ENCODE data around the gene NCAM2.

NCAM2 gene

DNA sequence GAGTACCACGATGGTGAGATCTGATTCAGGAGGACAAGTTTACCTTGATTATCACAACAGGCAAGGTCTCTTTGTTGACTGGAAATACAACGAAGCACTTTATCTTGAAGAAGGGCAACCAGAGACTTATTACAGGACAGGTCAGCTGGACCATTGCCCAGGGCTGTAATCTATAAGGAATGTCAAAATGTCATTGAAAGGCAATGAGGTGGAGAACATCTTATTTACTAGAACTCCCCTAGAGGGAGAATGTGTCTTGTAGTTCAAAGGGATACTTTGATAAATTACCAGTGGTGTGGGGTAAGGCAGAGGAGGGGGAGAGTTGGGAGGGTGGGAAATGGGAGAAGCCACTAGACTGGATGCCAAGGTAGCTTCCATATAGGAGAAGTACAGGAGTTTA, 212.3 kb downstream of the NCAM2 start:
- Histone ChIP-seq H3K27me3 (ENCODE audit: control insufficient read depth, insufficient read depth, low read length) (no peaks in the 10 kb centered on the region), H2AFZ (no peak overlapping the region), H3K4me2 (ENCODE audit: low read length) (no peak overlapping the region), H3K4me3 (ENCODE audit: low read depth, low read length) (no peak overlapping the region), H3K4me1 (no peaks in the 10 kb centered on the region), H3K9ac (no peak overlapping the region), H3K79me2 (no peaks in the 10 kb centered on the region), H3K36me3 (ENCODE audit: control insufficient read depth, insufficient read depth, low read length) (no peaks in the 10 kb centered on the region), H3K27ac (no peak overlapping the region), H3K9me3 (ENCODE audit: control insufficient read depth, low read length) (no peaks in the 10 kb centered on the region)
- TF ChIP-seq, protein P1, sequence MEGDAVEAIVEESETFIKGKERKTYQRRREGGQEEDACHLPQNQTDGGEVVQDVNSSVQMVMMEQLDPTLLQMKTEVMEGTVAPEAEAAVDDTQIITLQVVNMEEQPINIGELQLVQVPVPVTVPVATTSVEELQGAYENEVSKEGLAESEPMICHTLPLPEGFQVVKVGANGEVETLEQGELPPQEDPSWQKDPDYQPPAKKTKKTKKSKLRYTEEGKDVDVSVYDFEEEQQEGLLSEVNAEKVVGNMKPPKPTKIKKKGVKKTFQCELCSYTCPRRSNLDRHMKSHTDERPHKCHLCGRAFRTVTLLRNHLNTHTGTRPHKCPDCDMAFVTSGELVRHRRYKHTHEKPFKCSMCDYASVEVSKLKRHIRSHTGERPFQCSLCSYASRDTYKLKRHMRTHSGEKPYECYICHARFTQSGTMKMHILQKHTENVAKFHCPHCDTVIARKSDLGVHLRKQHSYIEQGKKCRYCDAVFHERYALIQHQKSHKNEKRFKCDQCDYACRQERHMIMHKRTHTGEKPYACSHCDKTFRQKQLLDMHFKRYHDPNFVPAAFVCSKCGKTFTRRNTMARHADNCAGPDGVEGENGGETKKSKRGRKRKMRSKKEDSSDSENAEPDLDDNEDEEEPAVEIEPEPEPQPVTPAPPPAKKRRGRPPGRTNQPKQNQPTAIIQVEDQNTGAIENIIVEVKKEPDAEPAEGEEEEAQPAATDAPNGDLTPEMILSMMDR (IDR thresholded peaks at IDR 0.05) = no peak

DNA sequence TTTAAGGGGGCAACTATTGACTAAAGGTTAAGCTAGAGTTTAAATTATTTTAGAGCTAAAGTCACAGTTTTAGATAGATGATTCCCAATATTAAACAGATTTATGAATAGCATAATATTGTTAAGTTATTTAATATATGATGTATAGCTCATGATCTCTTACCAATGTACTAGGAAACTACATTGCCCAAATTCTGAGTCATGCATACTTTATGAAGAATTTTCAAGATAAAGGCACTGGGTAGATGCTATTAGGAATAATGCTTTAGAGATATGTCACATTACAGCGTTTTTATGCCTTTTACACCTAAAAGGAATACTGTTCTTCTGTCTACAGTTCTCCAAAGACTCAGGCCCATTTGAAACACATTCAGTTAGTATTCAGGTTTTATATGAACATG, 215.1 kb downstream of the NCAM2 start:
- no peak overlapping the region for H3K27ac ChIP-seq

DNA sequence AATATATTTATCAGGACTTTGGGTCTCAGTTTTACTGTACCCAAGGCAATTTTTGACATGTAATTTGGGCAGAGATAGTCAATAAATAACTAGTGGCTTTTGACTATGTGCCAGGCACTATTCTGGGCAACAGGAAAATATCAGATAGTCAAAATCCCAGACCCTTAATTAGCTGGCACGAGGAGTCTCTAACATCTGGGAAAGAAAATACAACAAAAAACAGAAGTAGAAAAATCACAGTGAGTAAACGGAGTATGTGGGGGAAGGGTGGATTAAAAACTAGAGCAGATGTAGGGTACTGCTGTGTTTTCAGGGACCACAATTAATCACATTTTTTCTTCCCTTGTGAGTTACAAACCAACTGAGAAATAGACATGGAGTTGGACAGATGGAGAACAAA, 217.8 kb downstream of the NCAM2 start:
- no peak overlapping the region for H2AFZ ChIP-seq
- H3K79me2 ChIP-seq = no peaks in the 10 kb centered on the region
- H3K27ac ChIP-seq = no peak overlapping the region
- H3K4me1 ChIP-seq = no peaks in the 10 kb centered on the region
- H3K4me2 ChIP-seq (ENCODE audit: low read length) = no peak overlapping the region
- TF ChIP-seq, protein P1 (IDR thresholded peaks at IDR 0.05) = no peak
- H3K9me3 ChIP-seq (ENCODE audit: control insufficient read depth, low read length) = no peaks in the 10 kb centered on the region
- no peak overlapping the region for H3K4me3 ChIP-seq (ENCODE audit: low read depth, low read length)
- H3K27me3 ChIP-seq (ENCODE audit: control insufficient read depth, insufficient read depth, low read length) = no peaks in the 10 kb centered on the region
- no peak overlapping the region for H3K9ac ChIP-seq
- H3K36me3 ChIP-seq (ENCODE audit: control insufficient read depth, insufficient read depth, low read length) = no peaks in the 10 kb centered on the region

More for the DNA sequence above, 215.1 kb downstream of the NCAM2 start:
- TF ChIP-seq, protein P1 (IDR thresholded peaks at IDR 0.05) = no peak
- Histone ChIP-seq H3K9ac (no peak overlapping the region), H3K4me1 (no peaks in the 10 kb centered on the region), H3K27me3 (ENCODE audit: control insufficient read depth, insufficient read depth, low read length) (no peaks in the 10 kb centered on the region), H3K9me3 (ENCODE audit: control insufficient read depth, low read length) (no peaks in the 10 kb centered on the region), H3K36me3 (ENCODE audit: control insufficient read depth, insufficient read depth, low read length) (no peaks in the 10 kb centered on the region), H3K4me3 (ENCODE audit: low read depth, low read length) (no peak overlapping the region), H2AFZ (no peak overlapping the region), H3K4me2 (ENCODE audit: low read length) (no peak overlapping the region), H3K79me2 (no peaks in the 10 kb centered on the region)

DNA sequence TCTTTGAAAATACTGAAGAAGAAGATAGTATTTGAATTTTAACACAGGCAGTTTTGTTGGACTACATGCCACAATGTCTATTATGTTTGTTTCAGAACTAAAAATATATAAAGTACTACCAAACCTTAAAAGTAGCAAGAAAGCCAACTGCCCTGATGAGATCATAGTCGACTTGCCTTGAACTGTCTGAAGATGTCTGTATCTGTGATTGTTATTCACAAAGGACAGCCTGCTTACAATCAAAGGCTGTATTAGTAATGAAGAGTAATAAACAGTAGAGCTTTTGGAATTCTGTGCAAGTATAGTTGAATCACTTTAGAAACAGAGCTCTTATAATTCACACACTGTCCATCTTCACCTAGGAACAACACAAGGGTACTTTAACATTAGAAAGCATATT, 228.3 kb downstream of the NCAM2 start:
- TF ChIP-seq, protein P1 (IDR thresholded peaks at IDR 0.05) = no peak
- Histone ChIP-seq H3K27me3 (ENCODE audit: control insufficient read depth, insufficient read depth, low read length) (no peaks in the 10 kb centered on the region), H3K9ac (no peak overlapping the region), H3K9me3 (ENCODE audit: control insufficient read depth, low read length) (no peaks in the 10 kb centered on the region), H2AFZ (no peak overlapping the region), H3K4me2 (ENCODE audit: low read length) (no peak overlapping the region), H3K79me2 (no peaks in the 10 kb centered on the region), H3K4me1 (no peaks in the 10 kb centered on the region), H3K27ac (no peak overlapping the region), H3K36me3 (ENCODE audit: control insufficient read depth, insufficient read depth, low read length) (no peaks in the 10 kb centered on the region), H3K4me3 (ENCODE audit: low read depth, low read length) (no peak overlapping the region)

DNA sequence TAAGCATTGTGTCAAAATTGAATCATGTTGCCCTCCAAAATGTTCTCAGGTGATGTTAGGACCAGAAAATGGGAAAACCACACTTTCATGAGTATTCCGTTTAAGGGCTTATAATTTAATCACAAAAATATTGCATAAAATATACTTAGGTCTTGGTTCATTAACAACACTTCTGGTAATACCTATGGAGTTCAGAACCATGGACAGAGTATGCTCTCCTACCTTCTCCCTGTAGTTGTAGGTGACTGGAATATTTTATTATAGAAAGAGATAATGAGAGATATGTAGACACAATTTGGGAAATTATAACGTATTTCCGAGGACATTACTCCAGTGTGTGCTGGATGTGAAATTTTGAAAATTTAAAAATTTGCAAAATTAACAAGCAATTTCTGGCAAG, 232.5 kb downstream of the NCAM2 start:
- no peak overlapping the region for H3K27ac ChIP-seq
- H3K4me3 ChIP-seq (ENCODE audit: low read depth, low read length) = no peak overlapping the region
- H3K9ac ChIP-seq = no peak overlapping the region
- H3K27me3 ChIP-seq (ENCODE audit: control insufficient read depth, insufficient read depth, low read length) = no peaks in the 10 kb centered on the region
- no peaks in the 10 kb centered on the region for H3K79me2 ChIP-seq
- no peaks in the 10 kb centered on the region for H3K9me3 ChIP-seq (ENCODE audit: control insufficient read depth, low read length)
- no peak overlapping the region for H2AFZ ChIP-seq
- H3K4me2 ChIP-seq (ENCODE audit: low read length) = no peak overlapping the region
- no peaks in the 10 kb centered on the region for H3K4me1 ChIP-seq
- TF ChIP-seq, protein P1 (IDR thresholded peaks at IDR 0.05) = no peak
- no peaks in the 10 kb centered on the region for H3K36me3 ChIP-seq (ENCODE audit: control insufficient read depth, insufficient read depth, low read length)

Measured in parathyroid adenoma (tissue), 2 donors.